ENCODE measurements around the gene ZNF417. TPM values are rescaled to one million over a fixed set of nuclear protein-coding genes. Genes with fewer than 3 reads are reported as not detected.
"Not testable (repeated sequence)": the region's sequence is repeated elsewhere in the genome, so short reads cannot be mapped to it uniquely, and the experiment has no call there.

Gene ZNF417
- total and polyA plus RNA-seq, 2 of the 13 experiments (the other 11 are each of a cell fraction or from before 2014, with no cell fraction given): 2.9 to 13.7 TPM

- not testable (repeated sequence) for TF ChIP-seq ZBTB40, NR2F6 (IDR thresholded peaks at IDR 0.05)
- TF ChIP-seq ZBTB40 (CRISPR knock-in tag; IDR thresholded peaks at IDR 0.05) (peak; percentile 65; the same call in 1 of the 2 replicates), GLI4 (CRISPR knock-in tag; IDR thresholded peaks at IDR 0.05; ENCODE audit: borderline replicate concordance) (0 out of 2 replicates have a peak, but pooled peaks have one; percentile 42), SAP130 (CRISPR knock-in tag; IDR thresholded peaks at IDR 0.05; ENCODE audit: low read depth) (peak; percentile 96), ELF3 (CRISPR knock-in tag; IDR thresholded peaks at IDR 0.05) (peak; percentile 49; the same call in 1 of the 2 replicates), NR2F6 (CRISPR knock-in tag; IDR thresholded peaks at IDR 0.05) (peak; percentile 44; the same call in 1 of the 2 replicates), RCOR2 (CRISPR knock-in tag; IDR thresholded peaks at IDR 0.05) (0 out of 2 replicates have a peak, but pooled peaks have one; percentile 37), SALL1 (CRISPR knock-in tag; IDR thresholded peaks at IDR 0.05) (peak; percentile 83), SUZ12 (IDR thresholded peaks at IDR 0.05; ENCODE audit: low read depth, low read length) (peak; percentile 74), ZFX (CRISPR knock-in tag; IDR thresholded peaks at IDR 0.05; ENCODE audit: low read depth) (peak; percentile 56; the same call in 1 of the 2 replicates), ATF2 (CRISPR knock-in tag; IDR thresholded peaks at IDR 0.05) (peak; percentile 61; the same call in 1 of the 2 replicates), ZFY (CRISPR knock-in tag; IDR thresholded peaks at IDR 0.05) (peak; percentile 58; the same call in 1 of the 2 replicates), SPEN (CRISPR knock-in tag; IDR thresholded peaks at IDR 0.05; ENCODE audit: low read depth) (peak; percentile 86), REPIN1 (CRISPR knock-in tag; IDR thresholded peaks at IDR 0.05; ENCODE audit: borderline replicate concordance, low read depth) (peak; percentile 51; the same call in 1 of the 2 replicates), YY1 (IDR thresholded peaks at IDR 0.05; ENCODE audit: insufficient read depth, insufficient replicate concordance, low read depth, low read length) (peak; percentile 73), RAD21 (CRISPR knock-in tag; IDR thresholded peaks at IDR 0.05) (peak; percentile 23; the same call in 1 of the 2 replicates), ZNF768 (CRISPR knock-in tag; IDR thresholded peaks at IDR 0.05) (peak; percentile 46; the same call in 1 of the 2 replicates), MIXL1 (CRISPR knock-in tag; IDR thresholded peaks at IDR 0.05) (peak; percentile 49; the same call in 1 of the 2 replicates), KLF16 (CRISPR knock-in tag; IDR thresholded peaks at IDR 0.05) (peak; percentile 37 to 60; a peak in 1 of 4 replicates)
These were observed at the start of gene ZNF417 (continued) for GRCh38 chr19:57916168-57916995.

All from HepG2 (cell line).